Small intestine (tissue), 7 donors: ENCODE measurements around the gene POLL. TPM values are rescaled to one million over a fixed set of nuclear protein-coding genes. Genes with fewer than 3 reads are reported as not detected.

ENCODE experiments used
- DNase-seq, 2 donors: peaks; one replicate each; pipeline versions ENCODE4 v3.0.0 to v3.0.0-alpha.2; 2013
- FAIRE-seq: peaks from 2 replicates; lab custom pipeline; 2012; peaks lifted over from hg19 to GRCh38; lab: Jason Lieb, UNC
- H3K27ac ChIP-seq, 3 donors: one replicate each; pipeline ENCODE4 v1.5.1; 2013; ENCODE audit warnings: low read length in 2 of 3, mild to moderate bottlenecking in 2 of 3, control low read depth in 1 of 3, inconsistent platforms in 1 of 3, low read depth in 1 of 3, moderate library complexity in 1 of 3
- H3K27me3 ChIP-seq, 3 donors: one replicate each; pipeline ENCODE4 v1.6.1; 2013; ENCODE audit warnings: low read length in 3 of 3, inconsistent platforms in 1 of 3; ENCODE audit not compliant: control insufficient read depth in 3 of 3, insufficient read depth in 3 of 3
- H3K36me3 ChIP-seq, 3 donors: one replicate each; pipeline ENCODE4 v1.6.1; 2013; ENCODE audit warnings: low read length in 3 of 3, inconsistent platforms in 1 of 3, low read depth in 1 of 3, mild to moderate bottlenecking in 1 of 3, moderate library complexity in 1 of 3; ENCODE audit not compliant: control insufficient read depth in 3 of 3, insufficient read depth in 2 of 3
- H3K4me1 ChIP-seq, 3 donors: one replicate each; pipeline ENCODE4 v1.6.1; 2013; ENCODE audit warnings: low read length in 2 of 3, inconsistent platforms in 1 of 3, low read depth in 1 of 3, mild to moderate bottlenecking in 1 of 3, moderate library complexity in 1 of 3; ENCODE audit not compliant: control insufficient read depth in 3 of 3, insufficient read depth in 2 of 3
- H3K4me3 ChIP-seq, 3 donors: one replicate each; pipeline ENCODE4 v1.5.1; 2013; ENCODE audit warnings: low read length in 3 of 3, control low read depth in 1 of 3, inconsistent platforms in 1 of 3, low read depth in 1 of 3, mild to moderate bottlenecking in 1 of 3, moderate library complexity in 1 of 3
- H3K9me3 ChIP-seq, 2 donors: one replicate each; pipeline ENCODE4 v1.6.1; 2013; ENCODE audit warnings: low read depth in 1 of 2, low read length in 1 of 2; ENCODE audit not compliant: control insufficient read depth in 2 of 2, insufficient read depth in 1 of 2
- WGBS, 3 donors: extraction: QIAGEN DNeasy Blood & Tissue Kit; methylation state at CpG; one replicate each; pipeline ENCODE4 v1.1.7; 2013; 5-methylcytosine and 5-hydroxymethylcytosine counted together
- polyA plus RNA-seq, 4 donors: library from polyadenylated mRNA; stranded (reverse) in 3 of 4; unstranded in 1 of 4; fragments of 200-250 nt in 3 of 4; fragments of 120-200 nt in 1 of 4; gene quantifications; one replicate each; pipeline versions ENCODE4 v1.2.1 to v1.2.3, GENCODE V29; 2013
- donor health status: healthy with polysubstance abuse.
- donor health status: control.
- donor health status: control.
- donor health status: Bipolar disorder and iron deficiency.
- donor health status: healthy.

Gene POLL
- polyA plus RNA-seq, 4 donors: 24.8 to 31.3 (median 30.0) TPM

DNA sequence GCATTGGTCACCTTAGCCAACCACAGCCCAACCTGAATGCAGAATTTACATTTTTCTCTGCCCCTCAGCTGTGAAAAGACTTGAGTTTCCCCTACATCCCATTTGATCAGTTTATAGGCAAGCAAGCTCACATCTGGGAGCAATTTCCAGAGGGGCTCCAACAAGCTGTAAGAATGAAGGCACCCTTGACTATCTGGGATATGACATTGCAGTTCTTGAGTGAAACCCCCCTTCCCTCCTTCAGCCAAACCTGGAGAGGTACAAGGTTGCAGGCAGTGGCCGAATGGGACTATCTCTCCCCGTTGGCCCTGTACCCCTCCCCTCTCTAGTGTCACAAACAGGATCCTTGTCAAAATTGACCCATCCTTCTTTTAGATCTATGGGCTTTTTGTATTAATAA is 30.5 kb downstream of the POLL start:
- no peaks in the 10 kb centered on the region for H3K4me1 ChIP-seq
- H3K27ac ChIP-seq: no peak overlapping the region
- WGBS, 3 donors: 83 to 86% (median 83%) methylated on average over 2 of the region's 2 CpGs
- H3K36me3 ChIP-seq: peaks cover 0 to 15% (median 2%) of the 10 kb centered on the region in 3 donors
- DNase-seq: no peak
- H3K27me3 ChIP-seq: no peaks in the 10 kb centered on the region
- H3K4me3 ChIP-seq: no peak overlapping the region
- no peak for FAIRE-seq
- H3K9me3 ChIP-seq: no peaks in the 10 kb centered on the region

DNA sequence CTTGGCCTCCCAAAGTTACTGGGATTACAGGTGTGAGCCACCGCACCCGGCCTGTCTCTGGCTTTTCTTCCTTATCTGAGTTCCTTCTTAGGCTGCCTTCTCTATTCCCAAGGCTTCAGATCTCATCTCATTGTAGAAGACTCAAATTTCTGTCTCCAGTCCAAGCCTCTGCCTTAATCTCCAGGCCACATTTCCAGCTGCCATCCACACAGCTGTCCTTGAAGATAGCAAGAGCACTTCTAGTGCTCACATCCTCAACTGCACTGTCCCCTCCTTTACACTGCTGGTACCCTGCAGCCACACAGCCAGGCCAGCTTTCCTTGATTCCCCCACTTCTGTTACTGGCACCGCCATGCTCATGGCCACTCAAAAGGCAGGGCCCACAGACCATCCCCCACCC is 35.6 kb downstream of the POLL start:
- no peaks in the 10 kb centered on the region for H3K4me1 ChIP-seq
- no peak overlapping the region for H3K4me3 ChIP-seq
- no peaks in the 10 kb centered on the region for H3K9me3 ChIP-seq
- DNase-seq (no peak), FAIRE-seq (no peak)
- WGBS, 3 donors: 95 to 98% (median 97%) methylated on average over 3 of the region's 3 CpGs
- peaks cover 0 to 29% (median 3%) of the 10 kb centered on the region in 3 donors for H3K36me3 ChIP-seq
- H3K27ac ChIP-seq: no peak overlapping the region
- H3K27me3 ChIP-seq: no peaks in the 10 kb centered on the region

DNA sequence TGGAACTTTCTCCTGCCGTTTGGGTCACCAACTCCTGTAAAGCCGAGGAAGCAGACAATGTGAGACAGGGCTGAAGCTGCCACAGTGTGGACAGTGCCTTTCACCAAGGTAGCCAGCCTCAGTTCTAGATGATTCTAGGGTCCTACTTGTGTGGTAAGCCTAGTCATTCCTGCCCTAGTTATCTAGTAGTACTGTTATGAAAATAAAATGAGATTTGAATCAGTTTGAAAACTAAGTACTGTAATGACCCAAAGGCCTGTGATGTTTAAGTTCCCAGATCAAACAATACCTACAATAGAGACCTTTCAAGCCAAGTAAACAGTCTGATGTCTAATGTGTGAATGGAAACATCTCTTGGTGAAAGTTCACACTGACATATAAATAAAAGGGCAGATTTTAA is 37.1 kb downstream of the POLL start:
- no peak overlapping the region for H3K4me3 ChIP-seq
- no peaks in the 10 kb centered on the region for H3K27me3 ChIP-seq
- FAIRE-seq (no peak), DNase-seq (no peak)
- WGBS, 3 donors: 92 to 97% (median 97%) methylated on average over 2 of the region's 2 CpGs
- H3K4me1 ChIP-seq: no peaks in the 10 kb centered on the region
- peaks cover 0 to 29% (median 3%) of the 10 kb centered on the region in 3 donors for H3K36me3 ChIP-seq
- H3K27ac ChIP-seq: no peak overlapping the region
- no peaks in the 10 kb centered on the region for H3K9me3 ChIP-seq

DNA sequence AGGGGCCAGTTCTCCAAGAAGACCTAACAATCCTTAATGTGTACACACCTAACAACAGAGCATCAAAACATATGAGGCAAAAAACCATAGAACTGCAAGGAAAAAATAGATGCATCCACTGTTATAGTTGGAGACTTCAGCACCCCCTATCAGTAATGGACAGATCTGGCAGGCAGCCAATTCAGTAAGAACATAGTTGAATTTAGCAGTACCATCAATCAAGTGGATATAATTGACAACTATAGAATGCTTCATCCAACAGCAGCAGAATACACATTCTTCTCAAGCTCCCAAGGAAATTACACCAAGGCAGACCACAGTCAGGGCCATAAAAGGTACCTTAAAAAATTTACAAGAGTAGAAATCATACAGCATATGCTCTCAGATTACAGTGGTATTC is 42.2 kb downstream of the POLL start:
- no peak for FAIRE-seq
- Histone ChIP-seq H3K4me3 (no peak overlapping the region), H3K27ac (no peak overlapping the region), H3K27me3 (no peaks in the 10 kb centered on the region), H3K9me3 (no peaks in the 10 kb centered on the region), H3K36me3 (peaks cover 2 to 9% (median 2%) of the 10 kb centered on the region in 3 donors), H3K4me1 (no peaks in the 10 kb centered on the region)
- peak in 1 of 2 donors; percentile 28 for DNase-seq

DNA sequence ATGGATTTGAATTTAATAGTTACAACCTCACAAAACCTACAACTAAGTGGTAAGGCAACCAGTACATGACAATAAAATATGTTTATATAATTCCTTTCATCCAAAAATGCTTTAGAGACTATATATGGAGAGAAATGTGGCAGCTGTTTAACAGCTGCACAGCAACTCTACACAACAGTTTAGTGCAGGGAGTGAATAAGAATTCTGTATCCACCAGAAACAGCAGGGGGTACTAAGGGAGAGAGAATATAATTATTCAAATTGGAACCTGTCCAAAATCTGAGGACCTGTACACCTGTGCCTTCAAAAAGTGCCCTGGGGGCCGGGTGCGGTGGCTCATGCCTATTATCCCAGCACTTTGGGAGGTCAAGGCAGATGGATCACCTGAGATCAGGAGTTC is 49.6 kb downstream of the POLL start:
- DNase-seq (no peak), FAIRE-seq (no peak)
- Histone ChIP-seq H3K36me3 (peaks cover 0 to 10% (median 8%) of the 10 kb centered on the region in 3 donors), H3K27ac (no peak overlapping the region), H3K9me3 (no peaks in the 10 kb centered on the region), H3K27me3 (no peaks in the 10 kb centered on the region), H3K4me1 (no peaks in the 10 kb centered on the region), H3K4me3 (no peak overlapping the region)
- WGBS, 3 donors: 87 to 92% (median 90%) methylated on average over 2 of the region's 2 CpGs

DNA sequence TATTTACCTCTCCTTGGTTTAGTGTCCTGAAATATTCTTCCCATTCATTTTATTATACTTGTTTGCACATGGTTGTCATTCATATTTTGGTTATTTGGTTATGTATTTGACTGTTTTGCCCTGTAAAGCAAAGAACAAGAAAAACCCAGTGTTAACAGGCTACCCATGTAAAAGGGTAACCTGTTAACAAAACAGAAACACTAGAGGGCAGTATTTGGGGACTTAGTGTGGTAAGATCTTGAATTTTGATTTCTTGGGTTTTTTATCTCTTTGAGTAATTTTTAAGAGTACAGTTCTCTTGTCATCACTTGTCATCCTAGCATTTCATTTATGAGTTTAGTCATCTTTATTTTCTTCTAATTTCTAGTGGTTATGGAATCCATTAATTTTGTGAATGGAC is 51.3 kb downstream of the POLL start:
- H3K9me3 ChIP-seq: no peaks in the 10 kb centered on the region
- H3K4me3 ChIP-seq: no peak overlapping the region
- DNase-seq (peak; percentile 16 to 17), FAIRE-seq (no peak)
- peaks cover 0 to 10% (median 9%) of the 10 kb centered on the region in 3 donors for H3K36me3 ChIP-seq
- no peaks in the 10 kb centered on the region for H3K27me3 ChIP-seq
- no peaks in the 10 kb centered on the region for H3K4me1 ChIP-seq
- no peak overlapping the region for H3K27ac ChIP-seq

DNA sequence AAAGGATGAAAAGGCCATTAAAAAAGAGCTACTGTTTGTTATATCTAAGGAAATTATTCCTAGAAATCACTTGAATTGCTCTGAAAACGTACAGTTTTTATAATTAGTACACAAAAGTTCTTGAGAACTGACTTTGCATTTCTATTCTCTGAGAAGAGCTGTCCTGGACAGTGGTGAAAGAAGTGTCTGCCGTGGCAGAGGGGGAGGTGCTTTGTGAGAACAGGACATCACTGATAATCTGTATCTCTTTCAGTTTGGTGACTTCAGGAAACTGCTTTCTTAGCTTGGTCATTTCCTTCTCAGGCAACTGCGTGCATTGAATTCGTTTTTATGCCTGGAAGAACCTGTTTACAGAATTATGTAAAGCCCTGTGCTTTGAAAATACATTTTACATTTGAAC is 52.1 kb downstream of the POLL start:
- FAIRE-seq: no peak

DNA sequence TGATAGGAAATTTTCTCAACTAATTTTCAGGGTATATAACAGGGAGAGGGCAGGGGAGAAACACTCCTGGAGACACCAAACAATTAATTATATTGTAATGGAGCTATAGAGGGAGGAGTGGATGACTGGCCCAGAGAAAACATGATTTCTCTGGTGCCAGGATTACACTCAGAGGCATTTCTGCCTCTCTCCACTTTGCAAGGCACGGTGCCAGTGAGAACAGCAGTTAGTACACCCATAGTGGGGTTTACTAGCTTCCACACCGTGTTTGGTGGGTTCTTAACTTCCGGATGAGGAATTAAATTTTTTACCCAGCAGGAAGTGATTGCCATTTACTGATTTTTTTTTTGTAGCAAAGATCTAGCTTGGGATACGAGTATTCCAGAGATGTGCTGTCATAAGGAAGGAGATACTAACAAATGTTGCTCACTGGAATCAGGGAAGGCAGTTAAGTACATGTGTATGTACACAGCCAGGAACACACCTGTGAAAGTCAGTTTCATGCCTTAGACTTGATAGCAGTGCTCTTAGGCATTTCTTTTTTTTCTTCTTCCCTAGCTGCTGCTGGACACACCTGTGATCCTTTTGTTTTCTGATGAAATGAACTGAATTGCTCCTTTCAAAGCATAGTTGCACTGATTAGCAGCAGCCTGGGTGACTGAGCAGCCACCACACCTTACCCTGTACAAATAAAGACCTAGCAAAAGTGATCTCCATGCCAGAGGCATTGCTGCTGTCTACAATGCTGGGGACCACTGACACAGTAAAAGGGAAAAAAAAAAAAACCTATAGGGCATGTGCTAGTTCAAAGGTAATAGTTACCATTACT is 58.1 kb downstream of the POLL start:
- 72 to 84% (median 78%) methylated on average over 4 of the region's 4 CpGs for WGBS, 3 donors
- Histone ChIP-seq H3K36me3 (peaks cover 2 to 14% (median 3%) of the 10 kb centered on the region in 3 donors), H3K27me3 (no peaks in the 10 kb centered on the region), H3K4me1 (no peaks in the 10 kb centered on the region), H3K9me3 (no peaks in the 10 kb centered on the region), H3K4me3 (no peak overlapping the region), H3K27ac (no peak overlapping the region)
- DNase-seq (peak in 1 of 2 donors; percentile 3), FAIRE-seq (no peak)

More for the DNA sequence above, 52.1 kb downstream of the POLL start:
- no peaks in the 10 kb centered on the region for H3K9me3 ChIP-seq
- no peaks in the 10 kb centered on the region for H3K27me3 ChIP-seq
- 58 to 83% (median 81%) methylated on average over 4 of the region's 4 CpGs for WGBS, 3 donors
- H3K27ac ChIP-seq: no peak overlapping the region
- H3K4me1 ChIP-seq: no peaks in the 10 kb centered on the region
- peaks cover 0 to 10% (median 9%) of the 10 kb centered on the region in 3 donors for H3K36me3 ChIP-seq
- H3K4me3 ChIP-seq: no peak overlapping the region
- no peak for DNase-seq
